Erythroblast (primary cell): ENCODE data around the gene XYLT1.

ENCODE experiments used
- GATA1 ChIP-seq: IDR thresholded peaks from 2 replicates; pipeline ENCODE4 v1.6.1; 2011; ENCODE audit warnings: low read depth, mild to moderate bottlenecking, control low read depth, low read length, moderate library complexity
- POLR2A ChIP-seq: IDR thresholded peaks from 2 replicates; pipeline ENCODE4 v1.6.1; 2011; ENCODE audit warnings: mild to moderate bottlenecking, low read length

GRCh38 chr16:17397499-17397891 lies 73.3 kb downstream of the XYLT1 start:
- no peak for TF ChIP-seq POLR2A
- no peak for TF ChIP-seq GATA1
